Common myeloid progenitor, CD34-positive (primary cell): Measurements from ENCODE around the gene OTOL1.

ENCODE experiments used
- CTCF ChIA-PET: fragments of 350-600 bp; sonication (Branson Sonifier 250); formaldehyde crosslinking; loops from one replicate; lab custom pipeline; 2021; ENCODE audit warnings: antibody characterized with exemption; lab: Charles Lee
- POLR2A ChIA-PET: fragments of 350-600 bp; sonication (Branson Sonifier 250); formaldehyde crosslinking; loops from one replicate; lab custom pipeline; 2021; ENCODE audit warnings: antibody characterized with exemption; lab: Charles Lee
- DNase-seq, 3 donors: peaks; one replicate each; pipeline versions ENCODE4 v3.0.0 to v3.0.0-alpha.2; 2013
- H3K27ac ChIP-seq, 2 experiments: 1 replicate in 1 of 2; 2 replicates in 1 of 2; pipeline ENCODE4 v1.7.0; 2013; ENCODE audit warnings: inconsistent platforms in 2 of 2, low read length in 2 of 2, mild to moderate bottlenecking in 2 of 2, low read depth in 1 of 2, moderate library complexity in 1 of 2; ENCODE audit not compliant: severe bottlenecking in 2 of 2, insufficient read depth in 1 of 2, poor library complexity in 1 of 2
- H3K27me3 ChIP-seq, 5 experiments: replicated peaks in 2 of 5; 1 replicate in 3 of 5; 2 replicates in 2 of 5; pipeline versions ENCODE4 v1.6.1 to v1.7.0; 2013; ENCODE audit warnings: low read length in 4 of 5, mild to moderate bottlenecking in 2 of 5, moderate library complexity in 2 of 5, inconsistent platforms in 1 of 5; ENCODE audit not compliant: insufficient read depth in 5 of 5, control insufficient read depth in 4 of 5
- H3K36me3 ChIP-seq, 4 experiments: 1 replicate in 2 of 4; 2 replicates in 2 of 4; pipeline versions ENCODE4 v1.6.1 to v1.7.0; 2013; ENCODE audit warnings: low read length in 3 of 4, control low read depth in 1 of 4, mild to moderate bottlenecking in 1 of 4; ENCODE audit not compliant: control insufficient read depth in 4 of 4, insufficient read depth in 4 of 4
- H3K4me1 ChIP-seq, 4 experiments: 1 replicate in 3 of 4; 2 replicates in 1 of 4; pipeline versions ENCODE4 v1.6.1 to v1.7.1; 2013; ENCODE audit warnings: low read length in 3 of 4, mild to moderate bottlenecking in 3 of 4, control low read depth in 1 of 4, inconsistent platforms in 1 of 4, moderate library complexity in 1 of 4; ENCODE audit not compliant: control insufficient read depth in 4 of 4, insufficient read depth in 4 of 4; ENCODE audit errors: control extremely low read depth in 1 of 4
- H3K4me3 ChIP-seq, 7 experiments: 1 replicate in 4 of 7; 2 replicates in 3 of 7; pipeline versions ENCODE4 v1.5.1 to v1.7.0; 2013; ENCODE audit warnings: mild to moderate bottlenecking in 7 of 7, low read length in 6 of 7, moderate library complexity in 6 of 7, inconsistent platforms in 2 of 7, low read depth in 2 of 7, control low read depth in 1 of 7; ENCODE audit not compliant: insufficient read depth in 4 of 7, control insufficient read depth in 1 of 7; ENCODE audit errors: extremely low read depth in 1 of 7
- H3K9me3 ChIP-seq, 5 experiments: 1 replicate in 4 of 5; 2 replicates in 1 of 5; pipeline versions ENCODE4 v1.6.1 to v1.7.1; 2013; ENCODE audit warnings: low read length in 4 of 5, mild to moderate bottlenecking in 2 of 5, inconsistent platforms in 1 of 5, low read depth in 1 of 5, moderate library complexity in 1 of 5; ENCODE audit not compliant: control insufficient read depth in 4 of 5, insufficient read depth in 2 of 5; ENCODE audit errors: control extremely low read depth in 1 of 5
- WGBS: methylation state at CpG from one replicate; pipeline ENCODE4 v1.1.5; 2013; ENCODE audit not compliant: insufficient coverage; 5-methylcytosine and 5-hydroxymethylcytosine counted together

The OTOL1 gene

GRCh38 chr3:161551697-161552096 lies 55.1 kb downstream of the OTOL1 start:
- CTCF ChIA-PET, result interaction anchor here (0.6 kb wide), 1 partner anchor 36 kb away, joined by 3 read pairs; no protein-coding TSS in a partner anchor

GRCh38 chr3:161552984-161553560 lies 56.5 kb downstream of the OTOL1 start:
- Histone ChIP-seq H3K36me3 (no peaks in the 10 kb centered on the region), H3K27me3 (no peaks in the 10 kb centered on the region), H3K4me1 (peaks cover 0 to 6% (median 0%) of the 10 kb centered on the region in 4 experiments), H3K4me3 (no peak overlapping the region), H3K27ac (no peak overlapping the region), H3K9me3 (no peaks in the 10 kb centered on the region)
- 85% methylated on average over 6 of the region's 6 CpGs for WGBS
- ChIA-PET POLR2A (no interaction called here), CTCF (no interaction called here)
- DNase-seq, result no peak

More at GRCh38 chr3:161551697-161552096, 55.1 kb downstream of the OTOL1 start:
- H3K36me3 ChIP-seq, result no peaks in the 10 kb centered on the region
- POLR2A ChIA-PET, result no interaction called here
- no peak overlapping the region for H3K4me3 ChIP-seq
- DNase-seq, result no peak
- peaks cover 0 to 3% (median 0%) of the 10 kb centered on the region in 4 experiments for H3K4me1 ChIP-seq
- no peaks in the 10 kb centered on the region for H3K9me3 ChIP-seq
- H3K27me3 ChIP-seq, result no peaks in the 10 kb centered on the region
- no CpG with 5 or more reads among the region's 1 CpG for WGBS
- H3K27ac ChIP-seq, result no peak overlapping the region
